ENCODE data around the gene TMEM271.
A peak's percentile ranks its signal among the peaks of the same experiment; 100 is the strongest.

TMEM271 gene

GRCh38 chr4:617644-618641 lies 41.8 kb upstream of the TMEM271 start:
- TF ChIP-seq CTCF (IDR thresholded peaks at IDR 0.05), result no peak
- DNase-seq, result peak in 1 of 2 donors; percentile 38
- intact Hi-C loops (cut with DNase I; ENCODE audit: low total_unique reads), result no loop called here

DNA sequence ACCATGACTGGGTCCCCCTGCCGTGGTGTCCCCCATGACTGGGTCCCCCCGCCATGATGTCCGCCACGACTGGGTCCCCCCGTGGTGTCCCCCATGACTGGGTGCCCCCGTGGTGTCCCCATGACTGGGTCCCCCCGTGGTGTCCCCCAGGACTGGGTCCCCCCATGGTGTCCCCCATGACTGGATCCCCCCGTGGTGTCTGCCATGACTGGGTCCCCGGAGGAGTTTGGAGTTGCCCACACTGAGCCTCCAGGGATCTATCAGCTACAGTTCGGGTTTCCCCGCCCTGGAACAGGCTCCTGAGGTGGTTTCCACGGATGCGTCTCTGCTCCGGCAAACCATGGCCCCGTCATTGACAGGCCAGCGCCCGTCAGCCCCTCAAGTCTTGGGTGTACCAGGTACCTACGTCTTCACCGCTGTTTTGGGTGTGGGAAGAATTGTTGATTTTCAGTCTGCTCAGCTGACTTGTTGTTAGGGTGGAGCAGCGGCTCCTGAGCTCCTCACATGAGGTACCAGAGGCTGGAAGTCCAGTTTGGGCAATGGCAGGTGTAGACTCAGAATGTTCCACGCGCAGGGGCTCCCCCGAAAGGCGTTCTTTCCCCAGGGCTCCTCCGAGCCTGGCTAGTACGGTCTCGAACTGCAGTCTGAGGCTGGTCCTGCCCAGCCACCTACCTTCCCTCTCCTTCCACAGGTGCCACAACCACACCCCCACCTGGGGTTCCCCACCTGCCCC lies 41.0 kb upstream of the TMEM271 start:
- H3K9me3 ChIP-seq, result no peaks in the 10 kb centered on the region
- H3K4me3 ChIP-seq, result no peak overlapping the region
- peaks cover 0 to 13% of the 10 kb centered on the region in 2 donors for H3K27me3 ChIP-seq
- DNase-seq, result peak in 1 of 2 donors; percentile 57
- no peak overlapping the region for H3K27ac ChIP-seq
- intact Hi-C loops (cut with DNase I; ENCODE audit: low total_unique reads), result no loop called here
- H3K36me3 ChIP-seq, result no peaks in the 10 kb centered on the region
- TF ChIP-seq CTCF (IDR thresholded peaks at IDR 0.05), result no peak
- no peaks in the 10 kb centered on the region for H3K4me1 ChIP-seq

More at GRCh38 chr4:617644-618641, 41.8 kb upstream of the TMEM271 start:
- Histone ChIP-seq H3K4me1 (no peaks in the 10 kb centered on the region), H3K9me3 (no peaks in the 10 kb centered on the region), H3K4me3 (no peak overlapping the region), H3K27ac (no peak overlapping the region), H3K27me3 (peaks cover 0 to 4% of the 10 kb centered on the region in 2 donors), H3K36me3 (no peaks in the 10 kb centered on the region)

- intact Hi-C loops (cut with DNase I; ENCODE audit: low total_unique reads), result no loop called here
- DNase-seq, result no peak
- no peak for TF ChIP-seq CTCF (IDR thresholded peaks at IDR 0.05)
These were observed 40.0 kb upstream of the TMEM271 start for GRCh38 chr4:616091-616490.

DNA sequence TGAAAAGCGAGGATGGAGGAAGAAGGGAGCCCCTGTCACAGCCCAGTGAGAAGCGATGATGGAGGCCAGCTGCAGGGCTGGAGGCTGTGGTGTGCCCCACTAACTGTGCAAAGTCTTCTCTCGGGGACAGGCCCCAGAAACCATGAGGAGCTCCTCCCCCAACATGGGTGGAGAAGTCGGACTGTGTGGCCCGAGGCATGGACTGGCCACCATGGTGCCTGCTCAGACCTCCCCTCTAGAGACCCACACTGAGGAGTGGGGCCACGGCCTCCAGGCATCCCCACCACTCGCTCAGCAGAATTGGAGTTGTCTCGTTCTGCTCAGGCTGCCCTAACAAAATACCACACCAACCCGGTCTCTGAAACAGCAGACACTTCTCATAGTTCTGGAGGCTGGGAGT lies 37.0 kb upstream of the TMEM271 start:
- Histone ChIP-seq H3K4me3 (no peak overlapping the region), H3K9me3 (no peaks in the 10 kb centered on the region), H3K36me3 (no peaks in the 10 kb centered on the region), H3K4me1 (no peaks in the 10 kb centered on the region), H3K27ac (no peak overlapping the region), H3K27me3 (peaks cover 0 to 18% of the 10 kb centered on the region in 2 donors)
- no peak for TF ChIP-seq CTCF (IDR thresholded peaks at IDR 0.05)
- intact Hi-C loops (cut with DNase I; ENCODE audit: low total_unique reads), result no loop called here
- DNase-seq, result peak in 1 of 2 donors; percentile 51

More at GRCh38 chr4:616091-616490, 40.0 kb upstream of the TMEM271 start:
- Histone ChIP-seq H3K36me3 (no peaks in the 10 kb centered on the region), H3K4me3 (no peak overlapping the region), H3K4me1 (no peaks in the 10 kb centered on the region), H3K27me3 (peaks cover 0 to 20% of the 10 kb centered on the region in 2 donors), H3K27ac (no peak overlapping the region), H3K9me3 (no peaks in the 10 kb centered on the region)

DNA sequence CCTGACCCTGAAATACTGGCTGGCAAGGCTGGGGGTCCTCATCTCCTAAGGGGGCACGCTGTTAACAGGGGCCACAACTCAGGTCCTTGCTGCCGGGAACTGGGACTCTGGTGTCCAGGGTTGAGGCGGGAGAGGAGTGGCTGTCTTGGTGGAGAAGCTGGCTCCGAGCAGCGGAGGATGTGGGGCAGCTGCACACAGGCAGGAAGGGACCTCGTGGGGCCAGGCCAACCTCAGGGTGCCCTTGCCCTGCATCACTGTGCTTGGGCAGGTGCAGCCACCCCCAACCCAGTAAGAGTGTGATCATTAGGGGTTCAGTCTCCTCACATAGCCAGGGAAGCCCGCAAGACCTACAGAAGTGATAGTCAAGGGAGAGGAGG lies 36.6 kb upstream of the TMEM271 start:
- H3K9me3 ChIP-seq, result no peaks in the 10 kb centered on the region
- no peaks in the 10 kb centered on the region for H3K36me3 ChIP-seq
- no peak overlapping the region for H3K4me3 ChIP-seq
- peaks cover 0 to 16% of the 10 kb centered on the region in 2 donors for H3K27me3 ChIP-seq
- TF ChIP-seq CTCF (IDR thresholded peaks at IDR 0.05), result no peak
- DNase-seq, result peak in 1 of 2 donors; percentile 35
- H3K4me1 ChIP-seq, result no peaks in the 10 kb centered on the region
- intact Hi-C loops (cut with DNase I; ENCODE audit: low total_unique reads), result no loop called here
- H3K27ac ChIP-seq, result no peak overlapping the region

Measured in tibial artery (tissue), 4 donors.